H1 (cell line): ENCODE measurements around the gene FUNDC1.

Experiments used
- CTCF ChIP-seq, 3 experiments: IDR thresholded peaks; 1 replicate in 2 of 3; 2 replicates in 1 of 3; pipeline versions ENCODE4 v1.5.1 to v1.6.1; 2011; ENCODE audit warnings: low read length in 3 of 3, mild to moderate bottlenecking in 3 of 3, inconsistent platforms in 2 of 3, low read depth in 1 of 3, moderate library complexity in 1 of 3; ENCODE audit not compliant: insufficient read depth in 1 of 3; ENCODE audit errors: control extremely low read depth in 1 of 3
- MAFK ChIP-seq: IDR thresholded peaks from 2 replicates; pipeline ENCODE4 v1.6.1; 2012; ENCODE audit warnings: low read depth, mild to moderate bottlenecking, improper control_type of control experiment, low read length
- TAF1 ChIP-seq: IDR thresholded peaks from 2 replicates; pipeline ENCODE4 v1.6.1; 2011; ENCODE audit warnings: mild to moderate bottlenecking, low read depth, low read length

GRCh38 chrX:44489515-44489914 lies 53.1 kb downstream of the FUNDC1 start:
- TF ChIP-seq TAF1 (no peak), CTCF (IDR thresholded peaks at IDR 0.05; ENCODE audit: control extremely low read depth in 1 of 3, insufficient read depth in 1 of 3, low read depth in 1 of 3, low read length in 3 of 3) (no peak), MAFK (no peak)
